ENCODE data around the gene SOX8.

SOX8 gene

DNA sequence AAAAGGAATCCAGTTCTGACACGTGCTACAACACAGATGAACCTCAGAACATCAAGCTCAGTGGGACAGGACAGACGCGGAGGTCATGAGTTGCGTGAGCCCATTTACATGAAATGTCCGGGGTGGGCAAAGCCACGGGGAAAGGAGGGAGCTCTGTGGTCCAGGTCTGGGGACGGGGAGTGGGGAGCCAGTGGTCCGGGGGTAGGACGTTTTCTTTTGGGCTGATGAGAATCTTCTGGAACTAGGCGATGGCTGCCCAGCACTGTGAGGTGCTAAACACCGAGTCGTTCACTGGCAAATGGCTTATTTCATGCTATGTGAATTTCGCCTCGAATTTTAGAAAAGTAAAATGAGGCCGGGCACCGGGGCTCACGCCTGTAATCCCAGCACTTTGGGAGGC is 8.2 kb upstream of the SOX8 start:
- TF ChIP-seq, protein P1, sequence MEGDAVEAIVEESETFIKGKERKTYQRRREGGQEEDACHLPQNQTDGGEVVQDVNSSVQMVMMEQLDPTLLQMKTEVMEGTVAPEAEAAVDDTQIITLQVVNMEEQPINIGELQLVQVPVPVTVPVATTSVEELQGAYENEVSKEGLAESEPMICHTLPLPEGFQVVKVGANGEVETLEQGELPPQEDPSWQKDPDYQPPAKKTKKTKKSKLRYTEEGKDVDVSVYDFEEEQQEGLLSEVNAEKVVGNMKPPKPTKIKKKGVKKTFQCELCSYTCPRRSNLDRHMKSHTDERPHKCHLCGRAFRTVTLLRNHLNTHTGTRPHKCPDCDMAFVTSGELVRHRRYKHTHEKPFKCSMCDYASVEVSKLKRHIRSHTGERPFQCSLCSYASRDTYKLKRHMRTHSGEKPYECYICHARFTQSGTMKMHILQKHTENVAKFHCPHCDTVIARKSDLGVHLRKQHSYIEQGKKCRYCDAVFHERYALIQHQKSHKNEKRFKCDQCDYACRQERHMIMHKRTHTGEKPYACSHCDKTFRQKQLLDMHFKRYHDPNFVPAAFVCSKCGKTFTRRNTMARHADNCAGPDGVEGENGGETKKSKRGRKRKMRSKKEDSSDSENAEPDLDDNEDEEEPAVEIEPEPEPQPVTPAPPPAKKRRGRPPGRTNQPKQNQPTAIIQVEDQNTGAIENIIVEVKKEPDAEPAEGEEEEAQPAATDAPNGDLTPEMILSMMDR (IDR thresholded peaks at IDR 0.05; ENCODE audit: insufficient read depth, low read depth, low read length, missing control alignments) = no peak
- DNase-seq (ENCODE audit: low read depth) = no peak
- H3K4me3 ChIP-seq (ENCODE audit: low read length) = no peak overlapping the region

GRCh38 chr16:974001-974601 is 7.5 kb upstream of the SOX8 start:
- no peak overlapping the region for H3K4me3 ChIP-seq (ENCODE audit: low read length)
- TF ChIP-seq, protein P1 (IDR thresholded peaks at IDR 0.05; ENCODE audit: insufficient read depth, low read depth, low read length, missing control alignments) = no peak
- no peak for DNase-seq (ENCODE audit: low read depth)

DNA sequence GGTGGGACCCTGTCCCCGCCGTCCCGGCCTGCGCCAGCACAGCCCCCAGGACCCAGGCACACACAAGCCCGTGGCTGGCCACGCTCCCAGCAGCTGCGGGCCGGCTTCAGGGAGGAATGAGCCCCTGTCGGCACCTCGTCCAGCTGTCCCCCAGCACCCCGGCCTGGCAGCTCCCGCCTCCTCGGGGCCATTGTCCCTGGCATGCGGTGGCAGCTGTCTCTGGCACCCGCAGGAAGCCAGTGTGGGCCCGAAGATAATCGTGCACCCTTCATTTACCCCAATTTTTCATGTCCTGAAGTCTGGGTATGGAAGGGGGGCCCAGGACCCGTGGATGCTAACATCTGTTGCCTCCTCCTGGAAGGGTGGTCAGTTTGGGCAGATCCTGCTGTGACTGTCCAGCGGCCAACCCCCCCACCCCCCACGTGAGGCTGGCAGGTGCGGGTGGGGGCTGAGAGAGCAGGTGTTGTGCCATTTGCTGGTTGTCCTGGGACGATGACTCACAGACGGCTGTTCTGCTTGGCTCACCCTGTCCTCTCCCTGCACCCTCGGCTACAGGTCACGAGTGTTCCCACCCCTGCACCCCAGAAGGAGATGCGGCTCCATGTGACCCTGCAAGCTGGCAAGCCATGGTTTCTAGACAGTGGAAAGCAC is 6.8 kb upstream of the SOX8 start:
- DNase-seq (ENCODE audit: low read depth) = no peak
- TF ChIP-seq, protein P1 (IDR thresholded peaks at IDR 0.05; ENCODE audit: insufficient read depth, low read depth, low read length, missing control alignments) = no peak
- no peak overlapping the region for H3K4me3 ChIP-seq (ENCODE audit: low read length)

DNA sequence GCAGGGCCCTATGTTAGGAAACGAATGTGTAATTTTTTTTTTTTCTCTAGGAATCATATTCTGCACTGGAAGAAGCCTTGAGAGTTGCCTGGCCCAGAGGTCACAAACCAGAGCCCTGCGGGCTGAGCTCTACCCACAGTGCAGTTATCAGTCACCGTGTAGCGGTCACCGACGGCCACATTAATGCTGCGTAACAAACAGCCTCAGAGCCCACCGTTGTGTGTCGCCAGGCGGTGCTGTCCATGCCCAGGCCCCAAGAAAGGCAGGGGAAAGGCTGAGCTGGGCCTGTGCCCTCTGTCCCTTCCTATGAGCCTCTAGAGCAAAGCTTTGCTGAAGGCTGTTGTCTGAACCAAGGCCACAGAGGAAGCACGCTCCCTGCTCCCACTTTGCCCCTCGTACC is 6.3 kb upstream of the SOX8 start:
- no peak overlapping the region for H3K4me3 ChIP-seq (ENCODE audit: low read length)
- TF ChIP-seq, protein P1 (IDR thresholded peaks at IDR 0.05; ENCODE audit: insufficient read depth, low read depth, low read length, missing control alignments) = no peak
- DNase-seq (ENCODE audit: low read depth) = no peak

DNA sequence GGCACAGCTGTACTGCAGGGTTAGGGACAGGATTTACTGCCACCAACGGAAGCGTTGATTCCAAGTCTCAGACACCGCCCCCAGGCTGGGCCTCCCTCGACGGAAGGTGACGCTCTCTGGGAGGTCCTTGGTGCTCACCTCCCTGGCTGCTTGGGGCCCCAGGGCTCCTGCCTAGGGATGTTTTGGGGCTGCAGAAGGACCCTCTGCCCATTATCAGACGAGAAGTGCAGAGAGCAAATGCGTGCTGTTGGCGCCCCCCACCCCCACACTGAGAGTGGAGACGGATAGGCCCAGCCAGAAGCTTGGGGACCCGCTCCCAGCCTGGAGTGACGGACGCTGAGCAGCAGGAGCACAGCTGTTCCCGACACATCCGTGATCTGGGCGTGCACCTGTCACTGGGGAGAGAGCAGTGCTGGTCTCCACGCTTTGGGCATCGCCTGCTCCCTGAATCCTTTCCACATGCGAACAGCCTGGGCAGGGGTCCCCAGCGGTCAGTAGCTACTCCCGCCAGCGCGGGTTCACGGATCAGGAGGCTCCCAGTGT is 5.1 kb upstream of the SOX8 start:
- DNase-seq (ENCODE audit: low read depth) = no peak
- TF ChIP-seq, protein P1 (IDR thresholded peaks at IDR 0.05; ENCODE audit: insufficient read depth, low read depth, low read length, missing control alignments) = no peak
- H3K4me3 ChIP-seq (ENCODE audit: low read length) = no peak overlapping the region

GRCh38 chr16:977081-977701 is 4.4 kb upstream of the SOX8 start:
- DNase-seq (ENCODE audit: low read depth) = no peak
- TF ChIP-seq, protein P1 (IDR thresholded peaks at IDR 0.05; ENCODE audit: insufficient read depth, low read depth, low read length, missing control alignments) = no peak
- no peak overlapping the region for H3K4me3 ChIP-seq (ENCODE audit: low read length)
